HL-60 (cell line): ENCODE results near the gene ENOX1.

ENCODE experiments used
- DNase-seq, 2 experiments: peaks; one replicate each; pipeline ENCODE4 v3.0.0-alpha.2; 2010 to 2020; ENCODE audit warnings: low read depth in 1 of 2, low spot score in 1 of 2
- H3K27ac ChIP-seq: fragments of 250-450 bp; sonication (Bioruptor Pico); replicated peaks from 2 replicates; pipeline ENCODE4 v1.5.1; 2020; ENCODE audit warnings: mild to moderate bottlenecking, moderate library complexity
- H3K27me3 ChIP-seq: fragments of 250-450 bp; sonication (Bioruptor Pico); 2 replicates; pipeline ENCODE4 v1.5.1; 2021; ENCODE audit warnings: mild to moderate bottlenecking, moderate library complexity; ENCODE audit not compliant: insufficient read depth, poor library complexity, severe bottlenecking
- H3K4me3 ChIP-seq: replicated peaks from 2 replicates; pipeline ENCODE4 v1.5.1; 2011; ENCODE audit warnings: mild to moderate bottlenecking, control low read depth, low read length; ENCODE audit not compliant: insufficient read depth
- CTCF ChIP-seq: IDR thresholded peaks from one replicate; pipeline ENCODE4 v1.5.1; 2011; ENCODE audit warnings: low read length, control low read depth, inconsistent platforms; ENCODE audit not compliant: insufficient read depth
- GABPA ChIP-seq: IDR thresholded peaks from 2 replicates; pipeline ENCODE4 v1.6.1; 2012; ENCODE audit warnings: low read depth
- POLR2AphosphoS5 ChIP-seq: IDR thresholded peaks from 2 replicates; pipeline ENCODE4 v1.6.1; 2012; ENCODE audit warnings: low read depth
- SPI1 ChIP-seq: IDR thresholded peaks from 2 replicates; pipeline ENCODE4 v1.6.1; 2012; ENCODE audit warnings: low read depth, mild to moderate bottlenecking, borderline replicate concordance
- TF ChIP-seq, protein P1 (sequence below): IDR thresholded peaks from 2 replicates; pipeline ENCODE4 v1.6.1; 2012; ENCODE audit warnings: low read depth; ENCODE audit not compliant: insufficient replicate concordance

Gene ENOX1

GRCh38 chr13:43295825-43296564 is 490.8 kb downstream of the ENOX1 start:
- no peak for DNase-seq
- Histone ChIP-seq H3K27ac (no peak overlapping the region), H3K27me3 (peaks cover 10% of the 10 kb centered on the region), H3K4me3 (no peak overlapping the region)
- TF ChIP-seq CTCF: no peak
- no peak for TF ChIP-seq POLR2AphosphoS5
- TF ChIP-seq, protein P1, sequence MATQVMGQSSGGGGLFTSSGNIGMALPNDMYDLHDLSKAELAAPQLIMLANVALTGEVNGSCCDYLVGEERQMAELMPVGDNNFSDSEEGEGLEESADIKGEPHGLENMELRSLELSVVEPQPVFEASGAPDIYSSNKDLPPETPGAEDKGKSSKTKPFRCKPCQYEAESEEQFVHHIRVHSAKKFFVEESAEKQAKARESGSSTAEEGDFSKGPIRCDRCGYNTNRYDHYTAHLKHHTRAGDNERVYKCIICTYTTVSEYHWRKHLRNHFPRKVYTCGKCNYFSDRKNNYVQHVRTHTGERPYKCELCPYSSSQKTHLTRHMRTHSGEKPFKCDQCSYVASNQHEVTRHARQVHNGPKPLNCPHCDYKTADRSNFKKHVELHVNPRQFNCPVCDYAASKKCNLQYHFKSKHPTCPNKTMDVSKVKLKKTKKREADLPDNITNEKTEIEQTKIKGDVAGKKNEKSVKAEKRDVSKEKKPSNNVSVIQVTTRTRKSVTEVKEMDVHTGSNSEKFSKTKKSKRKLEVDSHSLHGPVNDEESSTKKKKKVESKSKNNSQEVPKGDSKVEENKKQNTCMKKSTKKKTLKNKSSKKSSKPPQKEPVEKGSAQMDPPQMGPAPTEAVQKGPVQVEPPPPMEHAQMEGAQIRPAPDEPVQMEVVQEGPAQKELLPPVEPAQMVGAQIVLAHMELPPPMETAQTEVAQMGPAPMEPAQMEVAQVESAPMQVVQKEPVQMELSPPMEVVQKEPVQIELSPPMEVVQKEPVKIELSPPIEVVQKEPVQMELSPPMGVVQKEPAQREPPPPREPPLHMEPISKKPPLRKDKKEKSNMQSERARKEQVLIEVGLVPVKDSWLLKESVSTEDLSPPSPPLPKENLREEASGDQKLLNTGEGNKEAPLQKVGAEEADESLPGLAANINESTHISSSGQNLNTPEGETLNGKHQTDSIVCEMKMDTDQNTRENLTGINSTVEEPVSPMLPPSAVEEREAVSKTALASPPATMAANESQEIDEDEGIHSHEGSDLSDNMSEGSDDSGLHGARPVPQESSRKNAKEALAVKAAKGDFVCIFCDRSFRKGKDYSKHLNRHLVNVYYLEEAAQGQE: no peak
- no peak for TF ChIP-seq SPI1
- no peak for TF ChIP-seq GABPA

GRCh38 chr13:43295321-43295720 is 491.5 kb downstream of the ENOX1 start:
- Histone ChIP-seq H3K27me3 (peaks cover 10% of the 10 kb centered on the region), H3K4me3 (no peak overlapping the region), H3K27ac (no peak overlapping the region)
- TF ChIP-seq GABPA: no peak
- TF ChIP-seq POLR2AphosphoS5: no peak
- no peak for TF ChIP-seq CTCF
- no peak for TF ChIP-seq SPI1
- TF ChIP-seq, protein P1: no peak
- no peak for DNase-seq

DNA sequence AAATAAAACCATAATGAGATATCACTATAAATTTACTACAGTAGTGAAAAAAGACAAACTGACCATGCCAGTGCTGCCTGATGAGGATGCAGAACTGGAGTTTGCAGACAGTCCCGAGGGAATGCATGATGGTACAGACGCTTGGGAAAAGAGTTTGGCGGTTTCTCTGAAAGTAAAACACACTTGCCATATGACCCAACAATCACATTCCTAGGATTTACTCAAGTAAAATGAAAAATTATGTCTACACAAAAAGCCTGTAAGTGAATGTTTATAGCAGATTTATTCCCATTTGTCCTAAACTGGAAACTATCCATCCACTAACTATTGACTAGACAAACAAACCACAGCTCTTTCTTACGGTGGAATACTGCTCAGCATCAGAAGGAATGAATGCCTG is 492.4 kb downstream of the ENOX1 start:
- Histone ChIP-seq H3K27ac (no peak overlapping the region), H3K27me3 (peaks cover 5% of the 10 kb centered on the region), H3K4me3 (no peak overlapping the region)
- DNase-seq: no peak
- TF ChIP-seq POLR2AphosphoS5 (no peak), SPI1 (no peak), GABPA (no peak), CTCF (no peak)
- TF ChIP-seq, protein P1: no peak
